ENCODE results near the gene WHAMM. TPM values are rescaled to one million over a fixed set of nuclear protein-coding genes. Genes with fewer than 3 reads are reported as not detected.
"Not testable (repeated sequence)": the region's sequence is repeated elsewhere in the genome, so short reads cannot be mapped to it uniquely, and the experiment has no call there.

Gene WHAMM
- total RNA-seq, 2 donors from 2014 or later, result 11.9 to 13.1 TPM

- Histone ChIP-seq H3K9me3 (no peaks in the 10 kb centered on the region), H3K9ac (ENCODE audit: low read depth in 2 of 2, low read length in 2 of 2) (peak overlapping the region; percentile 87 to 94), H3K4me1 (no peaks in the 10 kb centered on the region), H3K27me3 (no peaks in the 10 kb centered on the region), H3K4me3 (peak overlapping the region; percentile 77), H3K36me3 (no peaks in the 10 kb centered on the region), H3K27ac (peak overlapping the region; percentile 100)
- TF ChIP-seq CTCF (IDR thresholded peaks at IDR 0.05), result no peak
- DNase-seq, result no peak
- intact Hi-C loops (cut with DNase I), result no loop called here
Observed at GRCh38 chr15:82810890-82811426, 1.5 kb downstream of the WHAMM start.

GRCh38 chr15:82812994-82813393 is 3.6 kb downstream of the WHAMM start:
- H3K4me1 ChIP-seq, result no peaks in the 10 kb centered on the region
- no peak overlapping the region for H3K27ac ChIP-seq
- no peaks in the 10 kb centered on the region for H3K36me3 ChIP-seq
- no peak overlapping the region for H3K9ac ChIP-seq (ENCODE audit: low read depth in 2 of 2, low read length in 2 of 2)
- no peaks in the 10 kb centered on the region for H3K9me3 ChIP-seq
- intact Hi-C loops (cut with DNase I), result no loop called here
- no peak for DNase-seq
- no peak for TF ChIP-seq CTCF (IDR thresholded peaks at IDR 0.05)
- no peak overlapping the region for H3K4me3 ChIP-seq
- no peaks in the 10 kb centered on the region for H3K27me3 ChIP-seq

GRCh38 chr15:82820128-82820527 is 10.7 kb downstream of the WHAMM start:
- no peak overlapping the region for H3K4me3 ChIP-seq
- H3K36me3 ChIP-seq, result peaks cover 8% of the 10 kb centered on the region
- H3K27ac ChIP-seq, result no peak overlapping the region
- H3K4me1 ChIP-seq, result no peaks in the 10 kb centered on the region
- H3K27me3 ChIP-seq, result no peaks in the 10 kb centered on the region
- no peak for TF ChIP-seq CTCF (IDR thresholded peaks at IDR 0.05)
- intact Hi-C loops (cut with DNase I), result no loop called here
- no peak for DNase-seq
- H3K9ac ChIP-seq (ENCODE audit: low read depth in 2 of 2, low read length in 2 of 2), result no peak overlapping the region
- H3K9me3 ChIP-seq, result no peaks in the 10 kb centered on the region

- H3K27me3 ChIP-seq; H3K27ac ChIP-seq; DNase-seq; H3K4me3 ChIP-seq; H3K9ac ChIP-seq (ENCODE audit: low read depth in 2 of 2, low read length in 2 of 2); intact Hi-C loops (cut with DNase I); H3K36me3 ChIP-seq; H3K4me1 ChIP-seq; H3K9me3 ChIP-seq: not testable (repeated sequence)
Observed at GRCh38 chr15:82821396-82821795, 12.0 kb downstream of the WHAMM start.

- H3K4me3 ChIP-seq; H3K4me1 ChIP-seq; H3K27ac ChIP-seq; H3K36me3 ChIP-seq; H3K27me3 ChIP-seq; DNase-seq; H3K9me3 ChIP-seq; intact Hi-C loops (cut with DNase I); H3K9ac ChIP-seq (ENCODE audit: low read depth in 2 of 2, low read length in 2 of 2): not testable (repeated sequence)
Observed at GRCh38 chr15:82821851-82822250, 12.4 kb downstream of the WHAMM start.

GRCh38 chr15:82823049-82823448 is 13.6 kb downstream of the WHAMM start:
- H3K4me3 ChIP-seq, result no peak overlapping the region
- intact Hi-C loops (cut with DNase I), result no loop called here
- H3K9me3 ChIP-seq, result no peaks in the 10 kb centered on the region
- H3K36me3 ChIP-seq, result peaks cover 8% of the 10 kb centered on the region
- no peak for TF ChIP-seq CTCF (IDR thresholded peaks at IDR 0.05)
- H3K9ac ChIP-seq (ENCODE audit: low read depth in 2 of 2, low read length in 2 of 2), result no peak overlapping the region
- DNase-seq, result no peak
- no peak overlapping the region for H3K27ac ChIP-seq
- H3K4me1 ChIP-seq, result no peaks in the 10 kb centered on the region
- H3K27me3 ChIP-seq, result no peaks in the 10 kb centered on the region
